ENCODE data around the gene TMCO6.
"Not testable (repeated sequence)": the region's sequence is repeated elsewhere in the genome, so short reads cannot be mapped to it uniquely, and the experiment has no call there.

Gene TMCO6

DNA sequence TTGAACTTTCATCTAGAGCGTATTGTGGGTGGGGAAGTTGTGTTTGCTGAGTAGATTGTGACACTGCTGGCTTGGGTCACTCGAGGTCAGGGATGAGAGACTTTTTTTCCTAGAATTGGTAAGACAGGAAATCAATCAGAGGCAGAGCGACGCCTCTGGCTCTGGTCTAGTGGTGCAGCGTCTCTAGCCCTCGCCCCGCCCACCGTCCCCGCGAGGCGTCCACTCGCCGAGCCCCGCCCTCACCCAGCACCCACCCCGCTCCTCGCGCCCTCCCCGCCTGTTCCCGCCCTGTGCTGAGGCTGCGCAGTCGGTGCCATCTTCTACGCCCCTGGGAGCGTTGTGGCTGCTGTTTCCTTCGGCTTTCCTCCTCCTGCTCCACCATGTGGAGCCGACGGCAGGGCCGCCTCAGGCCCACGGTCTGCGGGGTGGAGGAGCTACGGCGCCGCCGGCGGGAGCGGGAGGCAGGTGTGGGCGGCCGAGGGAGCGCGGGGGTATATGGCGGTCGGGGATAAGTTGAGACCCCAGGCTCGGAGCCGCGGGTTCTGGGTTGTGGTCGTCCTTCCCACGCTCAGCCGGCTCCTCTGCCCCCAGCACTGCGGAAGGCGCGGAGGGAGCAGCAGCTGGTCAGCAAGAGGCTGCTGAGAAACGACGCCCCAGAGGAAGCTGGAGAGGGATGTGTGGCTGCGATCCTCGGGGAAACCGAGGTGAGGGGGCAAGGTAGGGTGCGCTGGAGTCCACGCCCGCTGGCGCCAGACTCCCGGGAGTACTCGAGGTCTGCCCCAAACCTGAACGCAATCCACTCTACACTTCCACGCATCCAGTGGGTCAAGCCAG is at the start of gene TMCO6:
TSS of gene TMCO6 (plus strand) at position 304 of the 834 bp plus-strand sequence. CDS start at position 381, 77 bp downstream.
- peak; percentile 93 for DNase-seq

DNA sequence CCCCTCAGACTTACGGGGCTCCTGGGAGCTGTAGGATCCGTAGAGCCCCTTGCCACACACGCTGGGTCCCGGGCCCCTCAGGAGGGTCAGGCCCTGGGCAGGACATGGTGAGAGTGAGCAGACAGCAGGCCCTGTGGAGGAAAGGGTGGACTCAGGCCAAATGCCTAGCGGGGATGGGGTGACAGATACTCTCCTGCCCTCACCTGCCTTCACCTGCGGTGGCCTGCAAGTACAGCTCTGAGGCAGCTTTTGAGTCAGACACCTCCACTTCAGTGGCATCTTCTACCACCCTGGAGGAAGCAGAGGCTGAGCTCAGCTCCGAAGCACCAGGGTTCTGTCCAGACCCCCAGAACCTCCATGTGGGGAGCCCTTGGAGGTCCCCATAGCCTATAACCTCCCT is 48.4 kb upstream of the TMCO6 start:
- DNase-seq, result no peak

DNA sequence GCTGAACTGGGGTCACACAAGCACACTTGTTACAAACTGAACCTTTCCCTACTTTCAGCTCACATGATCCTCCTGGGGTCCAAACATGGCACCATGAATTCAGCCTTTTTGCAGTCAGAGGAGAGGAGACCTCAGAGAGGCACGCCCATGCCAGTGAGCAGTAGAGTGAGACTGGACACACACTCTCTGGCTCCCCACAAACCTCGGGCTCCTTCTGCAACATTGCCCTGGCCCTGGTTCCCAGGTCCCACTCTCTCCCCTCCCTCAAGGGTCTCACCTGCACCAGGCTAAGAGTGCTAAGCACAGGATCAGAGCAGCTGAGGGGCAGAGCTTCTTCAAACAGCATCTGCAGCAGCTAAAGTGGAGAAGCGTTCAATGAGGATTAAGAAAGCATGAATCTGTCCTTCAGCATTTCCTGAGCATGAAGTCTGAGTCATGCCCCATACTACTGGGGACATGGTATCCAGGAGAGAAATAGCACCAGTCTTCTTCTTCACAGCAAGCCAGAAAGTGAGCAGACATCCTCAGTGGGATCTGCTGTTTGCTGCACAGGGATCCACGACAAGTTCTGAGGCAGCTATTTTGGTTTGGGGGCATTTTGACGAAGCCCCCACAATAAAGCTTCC is 47.4 kb upstream of the TMCO6 start:
- no peak for DNase-seq

DNA sequence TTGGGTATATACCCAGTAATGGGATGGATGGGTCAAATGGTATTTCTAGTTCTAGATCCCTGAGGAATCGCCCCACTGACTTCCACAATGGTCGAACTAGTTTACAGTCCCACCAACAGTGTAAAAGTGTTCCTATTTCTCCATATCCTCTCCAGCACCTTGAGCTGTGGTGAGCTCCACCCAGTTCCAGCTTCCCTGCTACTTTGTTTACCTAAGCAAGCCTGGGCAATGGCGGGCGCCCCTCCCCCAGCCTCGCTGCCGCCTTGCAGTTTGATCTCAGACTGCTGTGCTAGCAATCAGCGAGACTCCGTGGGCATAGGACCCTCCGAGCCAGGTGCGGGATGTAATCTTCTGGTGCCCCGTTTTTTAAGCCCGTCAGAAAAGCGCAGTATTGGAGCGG is 46.2 kb upstream of the TMCO6 start:
- not testable (repeated sequence) for DNase-seq

DNA sequence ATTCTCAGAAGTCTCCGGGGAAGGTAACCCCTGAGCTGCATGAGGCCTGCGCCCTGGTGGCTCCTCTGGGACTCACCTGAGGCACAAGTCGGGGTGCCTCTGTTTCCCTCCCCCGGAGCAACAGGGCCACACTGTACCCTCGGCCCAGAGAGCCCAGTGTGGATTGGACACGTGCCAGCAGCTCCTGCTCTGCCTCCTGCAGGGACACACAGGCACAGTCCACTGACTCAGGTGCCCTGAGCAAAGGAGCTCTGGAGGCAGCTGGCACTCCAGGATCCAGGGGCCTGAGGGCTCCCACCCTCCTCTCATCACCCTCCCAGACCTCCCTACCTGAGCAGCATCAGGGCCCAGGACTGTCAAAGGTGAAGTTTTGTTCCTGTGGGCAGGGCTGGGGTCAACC is 45.1 kb upstream of the TMCO6 start:
- no peak for DNase-seq

DNA sequence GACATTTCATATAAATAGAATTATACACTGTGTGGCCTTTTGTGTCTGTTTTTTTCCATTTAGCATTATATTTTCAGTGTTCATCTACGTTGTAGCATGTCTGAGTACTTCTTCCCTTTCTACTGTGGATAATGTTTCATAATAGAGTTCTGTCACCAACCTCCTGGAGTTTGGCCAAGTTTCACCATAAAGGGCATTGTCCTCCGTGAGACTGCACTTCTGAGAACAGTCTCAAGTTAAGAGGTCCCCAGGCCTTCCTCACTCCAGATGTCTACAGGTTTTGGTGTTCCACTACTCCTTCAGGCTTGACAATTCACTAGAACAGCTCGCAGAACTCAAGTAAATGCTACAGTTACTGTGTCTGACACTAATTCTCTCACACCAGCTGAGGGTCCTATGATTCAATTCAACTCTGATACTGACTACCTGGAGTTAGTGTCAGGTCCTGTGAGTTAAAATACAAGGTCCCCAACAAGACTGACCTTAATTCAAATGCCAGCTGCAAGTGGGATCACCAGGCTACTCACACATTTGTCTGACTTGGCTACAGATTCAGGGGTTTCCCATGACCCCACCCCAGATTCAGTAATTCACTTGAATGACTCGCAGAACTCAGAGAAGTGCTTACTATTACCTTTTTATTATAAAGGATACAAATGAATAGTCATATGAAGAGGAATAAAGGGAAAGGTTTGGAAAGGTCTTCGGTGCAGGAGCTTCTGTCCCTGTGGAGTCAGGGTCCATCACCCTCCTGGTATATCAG is 43.5 kb upstream of the TMCO6 start:
- no peak for DNase-seq

DNA sequence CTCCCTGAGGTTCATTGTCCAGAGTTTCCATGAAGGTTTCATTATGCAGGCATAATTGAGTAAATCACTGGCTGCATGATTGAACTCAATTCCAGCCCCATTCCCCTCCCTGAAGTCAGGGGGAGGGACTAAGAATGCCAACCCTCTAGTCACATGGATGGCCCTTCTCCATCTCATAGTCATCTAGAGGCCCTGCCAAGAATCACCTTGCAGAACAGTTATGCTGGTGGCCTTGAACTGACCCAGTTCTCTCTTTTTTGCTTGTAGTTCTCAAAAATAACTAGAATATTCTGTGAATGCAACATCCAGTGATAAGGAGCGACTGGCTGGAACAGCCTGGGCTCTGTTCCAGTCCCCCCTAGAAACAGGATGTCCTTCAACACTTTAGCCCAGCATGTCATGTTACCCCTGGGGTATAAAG is 42.9 kb upstream of the TMCO6 start:
- DNase-seq, result no peak

DNA sequence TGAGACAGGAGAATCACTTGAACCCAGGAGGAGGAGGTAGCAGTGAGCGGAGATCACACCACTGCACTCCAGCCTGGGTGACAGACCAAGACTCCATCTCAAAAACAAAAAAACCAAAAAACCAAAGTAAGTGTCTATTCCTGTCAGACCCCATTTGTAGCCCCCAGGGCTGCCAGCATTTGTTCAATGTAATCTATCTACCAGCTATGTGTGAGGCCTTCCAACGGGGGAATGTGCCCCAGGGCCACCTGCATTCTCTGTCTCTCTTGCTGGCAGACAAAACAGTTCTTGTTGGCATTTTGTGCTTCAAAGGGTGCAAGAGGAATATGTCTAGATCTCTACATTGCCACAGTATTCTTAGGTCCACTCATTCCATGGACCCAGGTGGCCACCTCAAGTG is 40.4 kb upstream of the TMCO6 start:
- no peak for DNase-seq

DNA sequence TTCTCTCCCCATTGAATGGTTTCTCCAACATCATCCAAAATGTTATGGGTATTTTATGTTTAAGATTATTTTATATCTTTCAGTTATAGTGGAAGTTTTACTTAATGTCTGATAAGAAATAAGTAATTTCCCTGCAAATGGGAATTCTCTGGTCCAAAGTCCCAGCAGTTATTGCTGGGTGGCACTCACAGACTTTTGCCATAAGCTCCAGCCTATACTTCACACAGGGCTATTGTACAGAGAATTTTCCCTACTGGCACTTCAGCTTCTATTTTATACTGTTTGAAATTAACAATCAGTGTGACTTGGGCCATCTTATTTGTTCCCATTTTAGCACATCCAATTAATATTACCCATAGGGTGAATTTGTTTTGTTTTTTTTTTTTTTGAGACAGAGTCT is 39.2 kb upstream of the TMCO6 start:
- DNase-seq, result no peak

DNA sequence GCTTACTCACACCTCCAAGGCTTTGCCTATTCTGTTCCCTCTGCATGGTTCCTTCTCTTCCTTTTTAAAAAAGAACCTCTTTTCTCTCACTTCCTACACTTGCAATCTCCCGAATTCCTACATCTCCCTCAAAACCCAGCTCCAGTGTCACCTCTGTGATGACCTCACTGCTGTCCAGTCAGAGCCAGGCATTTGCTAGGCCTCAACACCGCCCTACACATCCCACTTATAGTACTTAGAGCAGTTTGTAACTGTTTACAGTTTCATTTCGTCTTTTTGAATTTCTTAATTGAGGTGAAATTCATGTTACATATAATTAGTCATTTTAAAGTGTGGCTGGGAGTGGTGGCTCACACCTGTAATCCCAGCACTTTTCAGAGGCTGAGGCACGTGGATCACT is 37.1 kb upstream of the TMCO6 start:
- DNase-seq, result no peak

DNA sequence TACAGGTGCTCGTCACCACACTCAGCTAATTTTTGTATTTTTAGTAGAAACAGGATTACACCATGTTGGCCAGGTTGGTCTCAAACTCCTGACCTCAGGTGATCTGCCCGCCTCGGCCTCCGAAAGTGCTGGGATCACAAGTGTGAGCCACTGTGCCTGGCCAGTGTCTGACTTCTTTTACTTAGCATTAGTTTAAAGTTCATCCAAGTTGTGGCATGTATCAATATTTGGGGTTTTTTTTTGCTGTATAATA is 35.9 kb upstream of the TMCO6 start:
- not testable (repeated sequence) for DNase-seq

DNA sequence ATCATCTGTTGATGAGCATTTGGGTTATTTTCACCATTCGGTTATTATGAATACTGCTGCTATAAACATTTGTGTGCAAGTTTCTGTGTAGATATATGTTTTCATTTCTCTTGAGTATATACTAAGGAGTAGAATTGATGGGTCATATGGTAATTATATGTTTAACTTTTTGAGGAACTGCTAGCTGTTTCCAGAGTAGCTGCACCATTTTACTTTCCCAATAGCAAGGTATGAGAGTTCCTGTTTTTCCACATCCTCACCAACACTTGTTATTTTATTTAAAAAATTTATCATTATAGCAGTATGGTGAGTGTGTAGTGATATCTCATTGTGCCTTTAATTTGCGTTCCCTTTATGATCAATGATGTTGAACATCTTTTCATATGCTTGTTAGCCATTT is 35.5 kb upstream of the TMCO6 start:
- no peak for DNase-seq

DNA sequence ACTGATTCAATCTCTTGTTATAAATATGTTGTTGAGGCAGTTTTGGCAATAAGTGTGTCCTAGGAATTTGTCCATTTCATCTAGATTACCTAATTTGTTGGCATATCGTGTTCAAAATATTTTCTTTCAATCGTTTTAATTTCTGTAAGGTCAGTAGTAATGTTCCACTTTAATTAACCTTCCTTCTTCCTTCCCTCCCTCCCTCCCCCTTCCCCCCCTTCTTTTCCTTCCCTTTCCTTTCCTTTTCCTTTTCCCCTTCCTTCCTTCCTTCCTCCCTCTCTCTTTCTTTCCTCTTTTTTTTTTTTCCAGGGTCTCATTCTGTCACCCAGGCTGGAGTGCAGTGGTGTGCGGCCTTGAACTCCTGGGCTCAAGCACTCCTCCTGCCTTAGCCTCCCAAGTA is 33.4 kb upstream of the TMCO6 start:
- no peak for DNase-seq

DNA sequence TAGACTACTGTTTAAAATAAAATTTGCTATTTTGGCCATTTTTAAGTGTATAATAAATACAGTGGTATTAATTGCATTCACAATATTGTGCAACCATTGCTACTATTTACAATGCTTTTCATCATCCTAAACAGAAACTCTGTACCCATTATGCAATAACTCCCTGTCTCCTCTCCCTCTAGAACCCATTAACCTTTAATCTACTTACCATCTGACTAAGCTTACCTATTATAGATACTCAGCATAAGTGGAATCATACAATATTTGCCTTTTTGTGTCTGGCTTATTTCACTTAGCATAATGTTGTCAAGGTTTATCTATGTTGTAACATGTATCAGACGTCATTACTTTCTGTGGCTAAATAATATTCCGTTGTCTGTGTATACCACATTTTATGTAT is 32.2 kb upstream of the TMCO6 start:
- no peak for DNase-seq

DNA sequence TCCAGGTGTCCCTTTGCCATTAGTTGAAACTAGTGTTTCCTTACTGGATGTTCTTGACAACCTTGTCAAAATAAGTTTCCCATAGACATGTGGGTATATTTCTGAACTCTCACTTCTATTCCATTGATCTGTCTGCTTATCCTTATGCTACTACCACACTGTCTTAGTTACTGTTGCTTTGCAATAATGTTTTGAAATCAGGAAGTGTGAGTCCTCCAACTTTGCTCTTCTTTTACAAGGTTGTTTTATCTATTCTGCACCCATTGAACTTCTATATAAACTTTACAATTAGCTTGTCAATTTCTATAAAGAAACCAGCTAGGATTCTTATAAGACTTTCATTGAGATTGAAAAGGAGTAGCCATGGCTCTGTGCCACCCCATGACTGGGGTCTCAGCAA is 30.5 kb upstream of the TMCO6 start:
- DNase-seq, result no peak

DNA sequence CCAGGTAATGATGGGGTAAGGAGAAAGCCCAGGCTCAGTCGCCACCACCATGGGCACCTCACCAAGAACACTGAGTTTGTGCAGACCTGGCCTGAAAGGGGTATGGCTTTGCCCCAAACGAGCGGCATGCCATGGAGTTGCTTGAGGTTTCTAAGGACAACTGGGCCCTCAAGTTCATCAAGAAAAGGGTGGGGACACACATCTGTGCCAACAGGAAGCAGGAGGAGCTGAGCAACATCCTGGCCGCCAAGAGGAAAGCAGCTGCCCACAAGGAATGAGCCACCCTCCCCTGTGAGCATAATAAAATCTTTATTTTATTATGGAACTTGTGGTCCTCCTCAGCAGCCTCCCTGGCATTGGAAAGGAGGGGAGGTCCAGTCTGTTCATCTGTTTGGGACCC is 30.1 kb upstream of the TMCO6 start:
- no peak for DNase-seq

DNA sequence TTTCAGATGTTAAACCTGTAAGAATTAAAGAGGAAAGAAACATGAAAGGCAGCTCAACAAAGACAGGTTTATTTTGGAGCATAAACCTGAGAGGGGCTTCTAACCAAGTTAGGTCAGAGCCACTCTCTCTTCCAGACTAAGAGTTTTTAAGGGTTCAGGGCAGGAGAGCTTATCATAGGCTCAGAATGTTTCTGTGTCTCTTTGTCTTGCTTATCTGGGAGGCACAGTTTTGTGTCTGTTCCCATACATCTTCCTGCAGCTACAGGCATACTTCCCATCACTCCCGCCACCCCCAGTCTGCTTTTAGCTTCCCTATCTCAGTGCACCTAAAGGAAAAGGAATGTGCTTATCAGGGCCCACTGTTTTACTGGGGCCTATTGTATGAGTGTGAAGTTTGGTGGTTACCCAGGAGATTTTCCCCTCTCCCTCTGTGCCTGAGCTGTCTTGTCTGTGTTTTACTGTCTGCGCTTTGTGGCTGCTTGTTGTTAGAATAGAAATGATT is 28.2 kb upstream of the TMCO6 start:
- peak; percentile 7 for DNase-seq

DNA sequence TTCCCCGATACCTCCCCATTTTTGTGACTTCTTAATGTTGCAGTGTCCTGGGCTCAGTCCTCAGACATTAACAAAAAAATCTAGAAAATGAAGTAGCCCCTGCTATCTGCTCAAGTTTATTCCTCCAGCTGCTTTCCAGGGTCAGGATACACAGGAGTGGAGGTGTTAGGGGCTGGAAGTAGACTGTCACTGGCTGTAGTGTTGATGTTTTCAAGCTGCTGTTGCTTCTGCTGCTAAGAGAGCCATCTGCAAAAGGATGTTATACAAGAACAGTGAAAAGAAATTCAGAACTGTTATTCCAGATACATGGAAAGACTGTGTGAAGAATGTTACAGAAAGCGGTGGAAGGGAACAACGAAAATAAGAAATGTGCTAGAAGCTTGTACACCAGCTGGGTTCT is 16.9 kb upstream of the TMCO6 start:
- no peak for DNase-seq

DNA sequence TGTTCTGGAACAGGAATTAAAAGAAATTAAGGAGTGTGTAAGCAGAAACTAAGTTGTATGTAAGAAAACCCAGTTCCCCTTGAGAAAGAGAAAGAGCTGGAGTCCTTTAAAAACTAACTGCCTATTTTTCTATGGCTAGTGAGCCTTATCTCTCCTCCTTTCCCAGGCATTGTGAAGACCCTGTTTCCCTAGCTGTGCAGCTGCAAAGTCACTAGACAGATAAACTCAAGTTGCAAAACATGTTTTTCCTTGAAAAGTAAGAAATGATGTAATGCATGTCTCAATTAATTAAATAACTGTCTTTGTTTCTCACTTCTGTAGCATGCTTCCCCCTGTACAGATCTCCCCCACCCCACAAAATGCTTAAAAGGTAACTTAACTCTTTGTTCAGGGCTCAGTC is 16.2 kb upstream of the TMCO6 start:
- DNase-seq, result not testable (repeated sequence)

DNA sequence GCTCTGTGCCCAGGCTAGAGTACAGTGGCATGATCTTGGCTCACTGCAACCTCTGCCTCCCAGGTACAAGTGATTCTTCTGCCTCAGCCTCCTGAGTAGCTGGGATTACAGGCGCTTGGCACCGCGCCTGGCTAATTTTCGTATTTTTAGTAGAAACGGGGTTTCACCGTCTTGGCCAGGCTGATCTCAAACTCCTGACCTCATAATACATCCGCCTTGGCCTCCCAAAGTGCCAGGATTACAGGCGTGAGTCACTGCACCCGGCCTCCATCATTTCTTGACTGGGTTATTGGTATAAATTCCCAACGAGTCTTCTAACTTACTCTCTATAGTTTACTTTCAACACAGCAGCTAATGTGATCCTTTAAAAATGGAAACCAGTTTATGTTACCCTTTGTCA is 14.4 kb upstream of the TMCO6 start:
- DNase-seq, result not testable (repeated sequence)

DNA sequence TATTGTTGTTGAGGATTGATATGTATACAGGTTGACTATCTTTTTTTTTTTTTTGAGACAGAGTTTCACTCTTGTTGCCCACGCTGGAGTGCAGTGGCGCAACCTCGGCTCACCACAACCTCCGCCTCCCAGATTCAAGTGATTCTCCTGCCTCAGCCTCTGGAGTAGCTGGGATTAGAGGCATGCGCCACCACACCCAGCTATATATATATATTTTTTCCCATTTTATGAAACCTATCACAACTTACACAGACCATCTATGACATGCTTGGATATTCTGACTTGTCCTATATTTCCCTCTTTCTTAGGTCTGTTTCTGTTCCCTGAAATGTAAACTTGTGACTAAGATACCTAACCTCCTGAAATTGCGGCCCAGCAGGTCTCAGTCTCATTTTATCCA is 11.3 kb upstream of the TMCO6 start:
- no peak for DNase-seq

DNA sequence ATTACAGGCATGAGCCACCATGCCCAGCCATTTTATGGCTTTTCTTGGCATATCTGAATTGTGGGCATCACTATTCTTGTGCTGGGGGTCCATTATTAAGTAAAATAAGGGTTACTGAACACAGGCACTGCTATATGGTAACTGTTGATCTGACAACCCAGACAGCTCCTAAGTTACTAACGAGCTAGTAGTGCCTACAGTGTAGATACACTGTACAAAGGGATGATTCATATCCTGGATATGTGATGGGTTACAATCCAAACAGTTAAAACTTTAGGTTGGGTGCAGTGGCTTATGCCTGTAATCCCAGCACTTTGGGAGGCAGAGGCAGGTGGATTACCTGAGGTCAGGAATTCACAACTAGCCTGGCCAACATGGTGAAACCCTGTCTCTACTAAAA is 10.5 kb upstream of the TMCO6 start:
- DNase-seq, result no peak

DNA sequence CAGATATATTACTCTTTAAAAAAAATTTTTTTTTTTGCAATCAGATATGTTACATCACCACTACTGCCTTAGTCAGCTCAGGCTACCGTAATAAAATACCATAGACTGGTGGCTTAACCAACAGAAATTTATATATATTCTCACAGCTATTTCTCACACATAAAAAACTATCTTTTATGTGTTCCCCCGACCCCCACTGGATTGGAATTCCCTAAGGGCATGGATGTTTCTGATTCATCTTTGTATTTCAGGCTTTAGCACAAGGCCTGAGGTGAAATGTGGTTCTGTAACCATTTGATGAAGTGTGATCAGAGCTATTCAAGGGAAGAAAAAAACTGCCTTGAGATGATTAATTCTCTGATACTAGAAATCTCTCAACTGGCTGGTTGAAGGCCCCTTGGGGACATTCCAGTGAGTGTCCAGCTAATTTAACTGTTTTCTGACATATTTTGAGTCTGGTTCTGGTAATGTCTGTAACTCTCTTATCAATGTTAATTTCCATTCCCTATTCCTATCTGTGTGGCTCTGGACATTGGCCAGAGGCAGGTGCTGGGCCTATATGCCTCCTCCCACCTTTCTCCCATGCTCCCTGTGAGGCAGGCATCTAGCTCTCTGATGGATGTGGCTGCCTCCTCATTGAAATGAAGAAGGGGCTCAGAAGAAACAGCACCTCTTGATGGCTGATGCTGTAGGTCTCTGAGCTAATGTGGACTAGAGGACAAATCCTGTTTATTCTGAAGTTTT is 8.8 kb upstream of the TMCO6 start:
- DNase-seq, result no peak

All from GDM1 (cell line).